NCI-H1092 treated with DMSO at 0.1 percent for 48 hours (cell line): ENCODE results near the gene PROM2.

Experiments used
- DNase-seq: peaks from one replicate; lab custom pipeline; 2025; lab: John Stamatoyannopoulos, UW

Gene PROM2

GRCh38 chr2:95285542-95285932, 11.3 kb downstream of the PROM2 start:
- DNase-seq: no peak

GRCh38 chr2:95287336-95287735, 13.1 kb downstream of the PROM2 start:
- DNase-seq: no peak

- no peak for DNase-seq
Measured at GRCh38 chr2:95287806-95288205, 13.6 kb downstream of the PROM2 start.

GRCh38 chr2:95289253-95289652, 15.0 kb downstream of the PROM2 start:
- peak; percentile 32 for DNase-seq

- DNase-seq: no peak
Measured at GRCh38 chr2:95291222-95291621, 17.0 kb downstream of the PROM2 start.

- no peak for DNase-seq
Measured at GRCh38 chr2:95292623-95293260, 18.5 kb downstream of the PROM2 start.

- DNase-seq: no peak
Measured at GRCh38 chr2:95294579-95295250, 20.5 kb downstream of the PROM2 start.

GRCh38 chr2:95295376-95295775, 21.1 kb downstream of the PROM2 start:
- DNase-seq: no peak

GRCh38 chr2:95296011-95296410, 21.8 kb downstream of the PROM2 start:
- DNase-seq: peak; percentile 92

GRCh38 chr2:95296880-95297487, 22.7 kb downstream of the PROM2 start, which contains the start of gene KCNIP3:
Gene KCNIP3, plus strand, starts transcription at chr2:95297347. Its CDS starts 92 bp downstream, at chr2:95297439.
- peak; percentile 91 for DNase-seq

- DNase-seq: peak; percentile 40
Measured at GRCh38 chr2:95297639-95298395, 23.6 kb downstream of the PROM2 start.

- no peak for DNase-seq
Measured at GRCh38 chr2:95298486-95299111, 24.4 kb downstream of the PROM2 start.

- peak; percentile 40 for DNase-seq
Measured at GRCh38 chr2:95299961-95300360, 25.7 kb downstream of the PROM2 start.

GRCh38 chr2:95300450-95300849, 26.2 kb downstream of the PROM2 start:
- peak; percentile 62 for DNase-seq

- DNase-seq: no peak
Measured at GRCh38 chr2:95301186-95301585, 26.9 kb downstream of the PROM2 start.

- DNase-seq: no peak
Measured at GRCh38 chr2:95301876-95302641, 27.8 kb downstream of the PROM2 start.

- DNase-seq: no peak
Measured at GRCh38 chr2:95303191-95303919, 29.1 kb downstream of the PROM2 start.

GRCh38 chr2:95305380-95306061, 31.3 kb downstream of the PROM2 start:
- DNase-seq: peak; percentile 57

GRCh38 chr2:95306336-95306895, 32.2 kb downstream of the PROM2 start:
- peak; percentile 20 for DNase-seq

- no peak for DNase-seq
Measured at GRCh38 chr2:95307036-95307435, 32.8 kb downstream of the PROM2 start.
